B cell (primary cell): ENCODE results near the gene NIPA2. TPM values are rescaled to one million over a fixed set of nuclear protein-coding genes. Genes with fewer than 3 reads are reported as not detected.

Experiments
- ATAC-seq: fragments of 200-7000 bp; cut with Tn5 transposase; one replicate; pipeline ENCODE4 v1.10.0; 2021; ENCODE audit warnings: low read depth, mild to moderate bottlenecking, moderate number of reproducible peaks, moderate library complexity
- CTCF ChIA-PET: fragments of 350-600 bp; sonication (Branson Sonifier 250); formaldehyde crosslinking; loops from one replicate; lab custom pipeline; 2021; ENCODE audit warnings: antibody characterized with exemption, inconsistent platforms; lab: Charles Lee
- POLR2A ChIA-PET: fragments of 350-600 bp; sonication (Branson Sonifier 250); formaldehyde crosslinking; loops from one replicate; lab custom pipeline; 2021; ENCODE audit warnings: antibody characterized with exemption; lab: Charles Lee
- DNase-seq: peaks from one replicate; pipeline ENCODE4 v3.0.0; 2013
- H2AFZ ChIP-seq: 2 replicates; pipeline ENCODE4 v1.6.1; 2012; ENCODE audit warnings: mild to moderate bottlenecking, low read depth, low read length; ENCODE audit not compliant: insufficient read depth, poor library complexity, severe bottlenecking
- H3K27ac ChIP-seq, 2 donors: 1 replicate in 1 of 2; 2 replicates in 1 of 2; pipeline ENCODE4 v1.5.1; 2012 to 2013; ENCODE audit warnings: low read length in 2 of 2, mild to moderate bottlenecking in 2 of 2, moderate library complexity in 1 of 2
- H3K27me3 ChIP-seq, 4 experiments: fragments of 200-600 bp in 1 of 4; sonication (generic) in 1 of 4; replicated peaks in 1 of 4; 1 replicate in 2 of 4; 2 replicates in 2 of 4; pipeline versions ENCODE4 v1.6.1 to v1.7.0; 2013 to 2016; ENCODE audit warnings: low read length in 3 of 4, mild to moderate bottlenecking in 2 of 4, mixed read lengths in 1 of 4, moderate library complexity in 1 of 4; ENCODE audit not compliant: insufficient read depth in 4 of 4, control insufficient read depth in 3 of 4; ENCODE audit errors: control extremely low read depth in 1 of 4
- H3K36me3 ChIP-seq, 2 experiments: replicated peaks in 1 of 2; 1 replicate in 1 of 2; 2 replicates in 1 of 2; pipeline versions ENCODE4 v1.6.1 to v1.7.1; 2013; ENCODE audit warnings: low read length in 1 of 2; ENCODE audit not compliant: insufficient read depth in 2 of 2, control insufficient read depth in 1 of 2; ENCODE audit errors: control extremely low read depth in 1 of 2, extremely low read depth in 1 of 2
- H3K4me1 ChIP-seq, 2 donors: fragments of 200-600 bp in 1 of 2; sonication (generic) in 1 of 2; 1 replicate in 1 of 2; 2 replicates in 1 of 2; pipeline versions ENCODE4 v1.5.1 to v1.6.1; 2013 to 2017; ENCODE audit warnings: low read length in 2 of 2; ENCODE audit not compliant: control insufficient read depth in 2 of 2, insufficient read depth in 2 of 2
- H3K4me2 ChIP-seq: replicated peaks from 2 replicates; pipeline ENCODE3; 2012; ENCODE audit warnings: mild to moderate bottlenecking, low read depth, low read length; ENCODE audit not compliant: poor library complexity, severe bottlenecking
- H3K4me3 ChIP-seq, 5 experiments: fragments of 200-600 bp in 1 of 5; sonication (generic) in 1 of 5; 1 replicate in 3 of 5; 2 replicates in 2 of 5; pipeline versions ENCODE4 v1.5.1 to v1.7.0; 2011 to 2016; ENCODE audit warnings: low read length in 4 of 5, mild to moderate bottlenecking in 4 of 5, low read depth in 2 of 5, control low read depth in 1 of 5, moderate library complexity in 1 of 5; ENCODE audit not compliant: insufficient read depth in 1 of 5; ENCODE audit errors: control extremely low read depth in 1 of 5, extremely low read depth in 1 of 5
- H3K79me2 ChIP-seq: fragments of 200-600 bp; sonication (generic); one replicate; pipeline ENCODE4 v1.6.0; 2016; ENCODE audit warnings: low read length; ENCODE audit not compliant: control insufficient read depth, insufficient read depth
- H3K9ac ChIP-seq: fragments of 200-600 bp; sonication (generic); 2 replicates; pipeline ENCODE4 v1.6.1; 2017; ENCODE audit warnings: mild to moderate bottlenecking, low read length, moderate library complexity
- H3K9me3 ChIP-seq, 3 donors: one replicate each; pipeline versions ENCODE4 v1.6.1 to v1.7.1; 2013; ENCODE audit warnings: low read length in 2 of 3; ENCODE audit not compliant: control insufficient read depth in 2 of 3, insufficient read depth in 1 of 3; ENCODE audit errors: control extremely low read depth in 1 of 3
- H4K20me1 ChIP-seq: 2 replicates; pipeline ENCODE4 v1.6.0; 2012; ENCODE audit warnings: mild to moderate bottlenecking, low read length; ENCODE audit not compliant: insufficient read depth, control insufficient read depth, poor library complexity, severe bottlenecking
- H3K27ac Mint-ChIP-seq: one replicate; pipeline ENCODE4 v1.8.0; 2021; ENCODE audit warnings: mixed read lengths
- H3K27me3 Mint-ChIP-seq: one replicate; pipeline ENCODE4 v1.8.0; 2021; ENCODE audit warnings: mixed read lengths
- H3K4me1 Mint-ChIP-seq: one replicate; pipeline ENCODE4 v1.8.0; 2021; ENCODE audit warnings: mixed read lengths
- H3K4me3 Mint-ChIP-seq: one replicate; pipeline ENCODE4 v1.8.0; 2021; ENCODE audit warnings: mixed read lengths
- H3K9me3 Mint-ChIP-seq: one replicate; pipeline ENCODE4 v1.8.0; 2022; ENCODE audit warnings: mixed read lengths; ENCODE audit not compliant: insufficient read depth
- CTCF ChIP-seq: fragments of 200-600 bp; IDR thresholded peaks from one replicate; pipeline ENCODE4 v1.8.0; 2022; ENCODE audit warnings: antibody characterized with exemption, mild to moderate bottlenecking
- EZH2 ChIP-seq: IDR thresholded peaks from 2 replicates; pipeline ENCODE4 v1.6.1; 2012; ENCODE audit warnings: borderline replicate concordance, low read depth, mild to moderate bottlenecking, moderate library complexity, low read length; ENCODE audit not compliant: insufficient read depth, poor library complexity, severe bottlenecking
- WGBS: methylation state at CpG from one replicate; pipeline ENCODE4 v1.1.5; 2013; ENCODE audit warnings: missing lambda C conversion rate; ENCODE audit not compliant: insufficient coverage; 5-methylcytosine and 5-hydroxymethylcytosine counted together
- intact Hi-C: fragments of 100-400 bp; cut with micrococcal nuclease; formaldehyde crosslinking; loops from one replicate; pipeline ENCODE4 v1.10.0; 2022
- polyA plus RNA-seq: library from polyadenylated mRNA; depleted of rRNA; stranded (reverse); fragments of >200 nt; gene quantifications from 2 replicates; pipeline ENCODE4 v1.2.3, GENCODE V29; 2012
- total RNA-seq, 2 donors: library from RNA; stranded (reverse); fragments of 120-200 nt in 1 of 2; gene quantifications; 1 replicate in 1 of 2; 2 replicates in 1 of 2; pipeline versions ENCODE4 v1.2.3 to v1.2.4, GENCODE V29; 2013 to 2022

The NIPA2 gene
- total and polyA plus RNA-seq, 2 donors (not counting 1 experiment from before 2014, with no cell fraction given) = 47.1 to 65.3 TPM

- CTCF ChIA-PET = no interaction called here
- intact Hi-C loops = no loop called here
Measured at GRCh38 chr15:22872936-22873701, 34.7 kb downstream of the NIPA2 start.

More at GRCh38 chr15:22872936-22873701, 34.7 kb downstream of the NIPA2 start:
- ATAC-seq (no peak), DNase-seq (no peak)
- POLR2A ChIA-PET = interaction anchor here (0.6 kb wide), 1 partner anchor 33 kb away, joined by 3 read pairs; no protein-coding TSS in a partner anchor
- Mint-ChIP-seq H3K4me3 (no peak overlapping the region), H3K9me3 (no peaks in the 10 kb centered on the region), H3K27ac (no peak overlapping the region), H3K4me1 (no peaks in the 10 kb centered on the region), H3K27me3 (no peaks in the 10 kb centered on the region)
- Histone ChIP-seq H3K27ac (no peak overlapping the region), H3K79me2 (no peaks in the 10 kb centered on the region), H3K4me1 (no peaks in the 10 kb centered on the region), H3K27me3 (no peaks in the 10 kb centered on the region), H3K9ac (no peak overlapping the region), H3K9me3 (peaks cover 0 to 14% (median 3%) of the 10 kb centered on the region in 3 donors), H3K4me3 (no peak overlapping the region), H3K36me3 (peaks cover 0 to 2% of the 10 kb centered on the region in 2 experiments), H2AFZ (no peak overlapping the region), H4K20me1 (peaks cover 7% of the 10 kb centered on the region), H3K4me2 (no peak overlapping the region)
- 71% methylated on average over 17 of the region's 17 CpGs for WGBS
- TF ChIP-seq CTCF (no peak), EZH2 (no peak)
